GM23338 (cell line): ENCODE data around the gene DDX54. TPM values are rescaled to one million over a fixed set of nuclear protein-coding genes. Genes with fewer than 3 reads are reported as not detected.

Source experiments
- ATAC-seq: fragments of 200-7000 bp; cut with Tn5 transposase; 3 replicates; pipeline ENCODE4 v1.9.1; 2020
- DNase-seq: peaks from one replicate; pipeline ENCODE4 v3.0.0-alpha.2; 2015; ENCODE audit warnings: low spot score
- H2AFZ ChIP-seq: fragments of 200-600 bp; sonication (generic); 2 replicates; pipeline ENCODE4 v1.8.0; 2016; ENCODE audit warnings: antibody characterized with exemption, mild to moderate bottlenecking, moderate library complexity
- H3F3A ChIP-seq: fragments of 200-600 bp; sonication (generic); replicated peaks from 2 replicates; pipeline ENCODE4 v1.8.0; 2017; ENCODE audit warnings: antibody characterized with exemption, mixed run types, low read depth
- H3K27ac ChIP-seq: fragments of 200-600 bp; sonication (generic); 2 replicates; pipeline ENCODE4 v1.6.1; 2016; ENCODE audit warnings: low read depth
- H3K27me3 ChIP-seq: fragments of 200-600 bp; sonication (generic); 2 replicates; pipeline ENCODE4 v1.8.0; 2016; ENCODE audit warnings: mild to moderate bottlenecking, mixed run types, moderate library complexity; ENCODE audit not compliant: insufficient read depth
- H3K36me3 ChIP-seq: fragments of 200-600 bp; sonication (generic); 2 replicates; pipeline ENCODE4 v1.8.0; 2016; ENCODE audit warnings: mild to moderate bottlenecking; ENCODE audit not compliant: insufficient read depth
- H3K4me1 ChIP-seq: fragments of 200-600 bp; sonication (generic); 2 replicates; pipeline ENCODE4 v1.8.0; 2016; ENCODE audit warnings: mild to moderate bottlenecking, moderate library complexity; ENCODE audit not compliant: insufficient read depth
- H3K4me2 ChIP-seq: fragments of 200-600 bp; sonication (generic); 2 replicates; pipeline ENCODE4 v1.7.1; 2017; ENCODE audit warnings: mixed run types
- H3K4me3 ChIP-seq: fragments of 200-600 bp; sonication (generic); 2 replicates; pipeline ENCODE4 v1.6.1; 2016; ENCODE audit warnings: mixed run types
- H3K79me2 ChIP-seq: fragments of 200-600 bp; sonication (generic); replicated peaks from 2 replicates; pipeline ENCODE4 v1.8.0; 2017; ENCODE audit warnings: mild to moderate bottlenecking; ENCODE audit not compliant: insufficient read depth
- H3K9me2 ChIP-seq: fragments of 200-600 bp; sonication (generic); 2 replicates; pipeline ENCODE4 v1.8.0; 2017; ENCODE audit not compliant: insufficient read depth
- H4K20me1 ChIP-seq: fragments of 200-600 bp; sonication (generic); replicated peaks from 2 replicates; pipeline ENCODE4 v1.8.0; 2017; ENCODE audit warnings: mild to moderate bottlenecking; ENCODE audit not compliant: insufficient read depth
- H3K27ac Mint-ChIP-seq: 2 replicates; pipeline ENCODE4 v1.8.0; 2020; ENCODE audit warnings: inconsistent platforms, mild to moderate bottlenecking, moderate library complexity, mixed read lengths
- H3K27me3 Mint-ChIP-seq: 3 replicates; pipeline ENCODE4 v1.8.0; 2022; ENCODE audit warnings: low read depth, mild to moderate bottlenecking, moderate library complexity, mixed read lengths, inconsistent platforms; ENCODE audit not compliant: insufficient read depth, poor library complexity
- H3K36me3 Mint-ChIP-seq: 3 replicates; pipeline ENCODE4 v1.8.0; 2021; ENCODE audit warnings: low read depth, mild to moderate bottlenecking, inconsistent platforms, moderate library complexity, mixed read lengths
- H3K4me1 Mint-ChIP-seq: 3 replicates; pipeline ENCODE4 v1.8.0; 2020; ENCODE audit warnings: mild to moderate bottlenecking, inconsistent platforms, mixed read lengths
- H3K4me3 Mint-ChIP-seq: 3 replicates; pipeline ENCODE4 v1.8.0; 2021; ENCODE audit warnings: moderate library complexity, mild to moderate bottlenecking, inconsistent platforms, mixed read lengths
- H3K9me3 Mint-ChIP-seq: 3 replicates; pipeline ENCODE4 v1.8.0; 2020; ENCODE audit warnings: moderate library complexity, mild to moderate bottlenecking, inconsistent platforms, mixed read lengths
- CREB1 ChIP-seq: fragments of 250-450 bp; sonication (Bioruptor Pico); IDR thresholded peaks from 2 replicates; pipeline ENCODE4 v1.5.0; 2020; ENCODE audit warnings: low read depth, mild to moderate bottlenecking, moderate library complexity
- CTCF ChIP-seq, 2 experiments: fragments of 200-600 bp in 1 of 2; sonication (generic) in 1 of 2; conservative IDR thresholded peaks; 2 replicates each; pipeline versions ENCODE4 v1.5.1 to v1.6.1; 2016 to 2017; ENCODE audit warnings: antibody characterized with exemption in 2 of 2, low read depth in 2 of 2, mild to moderate bottlenecking in 2 of 2, moderate library complexity in 1 of 2
- ETS1 ChIP-seq: IDR thresholded peaks from 2 replicates; pipeline ENCODE4 v1.6.1; 2016; ENCODE audit warnings: antibody characterized with exemption
- EZH2 ChIP-seq: fragments of 200-600 bp; sonication (generic); IDR thresholded peaks from one replicate; pipeline ENCODE4 v1.8.0; 2017; ENCODE audit warnings: antibody characterized with exemption, mild to moderate bottlenecking, low read depth; ENCODE audit not compliant: unreplicated experiment
- EZH2phosphoT487 ChIP-seq: fragments of 200-600 bp; sonication (generic); IDR thresholded peaks from one replicate; pipeline ENCODE4 v1.8.1; 2018; ENCODE audit warnings: antibody characterized with exemption; ENCODE audit not compliant: unreplicated experiment
- NANOG ChIP-seq: IDR thresholded peaks from 2 replicates; pipeline ENCODE4 v1.6.1; 2016; ENCODE audit warnings: antibody characterized with exemption, borderline replicate concordance
- REST ChIP-seq: IDR thresholded peaks from one replicate; pipeline ENCODE4 v1.6.1; 2018; ENCODE audit warnings: antibody characterized with exemption; ENCODE audit not compliant: unreplicated experiment
- ZNF331 ChIP-seq: fragments of 250-450 bp; sonication (Bioruptor Pico); IDR thresholded peaks from 2 replicates; pipeline ENCODE4 v1.5.0; 2020; ENCODE audit warnings: low read depth, mild to moderate bottlenecking, moderate library complexity
- polyA plus RNA-seq: library from polyadenylated mRNA; unstranded; fragments of >200 nt; fragmentation: Nextera tagmentation; extraction: Ambion mirVana; gene quantifications from 2 replicates; pipeline ENCODE4 v1.2.1, GENCODE V29; 2016
- total RNA-seq: library from RNA; depleted of rRNA; stranded (reverse); fragments of >200 nt; shearing (Covaris generic); gene quantifications from 2 replicates; pipeline ENCODE4 v1.2.3, GENCODE V29; 2014

The DDX54 gene
- total and polyA plus RNA-seq, 2 experiments from 2014 or later: 84.1 to 89.4 TPM

GRCh38 chr12:113222730-113223531, 37.7 kb upstream of the DDX54 start (continued):
- no peak for TF ChIP-seq ZNF331
- TF ChIP-seq ETS1: no peak
- TF ChIP-seq EZH2phosphoT487: no peak
- no peak for TF ChIP-seq CTCF (conservative IDR thresholded peaks at IDR 0.05; ENCODE audit: low read depth in 2 of 2)
- TF ChIP-seq REST: no peak

- TF ChIP-seq ZNF331 (no peak), CTCF (conservative IDR thresholded peaks at IDR 0.05; ENCODE audit: low read depth in 2 of 2) (no peak), EZH2 (no peak), CREB1 (CRISPR knock-in tag) (no peak), NANOG (no peak)
- H3K4me2 ChIP-seq: peak overlapping the region; percentile 89
These were observed 36.9 kb upstream of the DDX54 start for GRCh38 chr12:113221997-113222729.

More at GRCh38 chr12:113221997-113222729, 36.9 kb upstream of the DDX54 start:
- Histone ChIP-seq H3K4me3 (peak overlapping the region; percentile 59), H3F3A (peaks cover 8% of the 10 kb centered on the region; the same call in 1 of the 2 replicates), H3K4me1 (peaks cover 18% of the 10 kb centered on the region), H2AFZ (peak overlapping the region; percentile 87; the same call in 1 of the 2 replicates), H3K27me3 (no peaks in the 10 kb centered on the region), H4K20me1 (no peaks in the 10 kb centered on the region), H3K79me2 (peaks cover 9% of the 10 kb centered on the region), H3K9me2 (no peaks in the 10 kb centered on the region), H3K36me3 (no peaks in the 10 kb centered on the region), H3K27ac (no peak overlapping the region)
- H3K27me3 Mint-ChIP-seq: peaks cover 4% of the 10 kb centered on the region
- peaks cover under 1% of the 10 kb centered on the region; the same call in 2 of the 3 replicates for H3K36me3 Mint-ChIP-seq
- H3K9me3 Mint-ChIP-seq: no peaks in the 10 kb centered on the region
- H3K27ac Mint-ChIP-seq: peak overlapping the region; percentile 26; the same call in 1 of the 2 replicates
- ATAC-seq (no peak), DNase-seq (no peak)
- H3K4me3 Mint-ChIP-seq: peak overlapping the region; percentile 81
- H3K4me1 Mint-ChIP-seq: peaks cover 19% of the 10 kb centered on the region
